M059J (cell line): ENCODE results near the gene SRP54. TPM values are rescaled to one million over a fixed set of nuclear protein-coding genes. Genes with fewer than 3 reads are reported as not detected.
"Not testable (repeated sequence)": the region's sequence is repeated elsewhere in the genome, so short reads cannot be mapped to it uniquely, and the experiment has no call there.

ENCODE experiments used
- DNase-seq: peaks from one replicate; pipeline ENCODE4 v3.0.0-alpha.2; 2012; ENCODE audit warnings: low read depth
- total RNA-seq: library from RNA; depleted of rRNA; stranded (reverse); fragments of >200 nt; shearing (Covaris generic); gene quantifications from 2 replicates; pipeline ENCODE4 v1.2.3, GENCODE V29; 2014; rRNA removed

Gene SRP54
- total RNA-seq = 96.2 and 110 TPM in 2 replicates

DNA sequence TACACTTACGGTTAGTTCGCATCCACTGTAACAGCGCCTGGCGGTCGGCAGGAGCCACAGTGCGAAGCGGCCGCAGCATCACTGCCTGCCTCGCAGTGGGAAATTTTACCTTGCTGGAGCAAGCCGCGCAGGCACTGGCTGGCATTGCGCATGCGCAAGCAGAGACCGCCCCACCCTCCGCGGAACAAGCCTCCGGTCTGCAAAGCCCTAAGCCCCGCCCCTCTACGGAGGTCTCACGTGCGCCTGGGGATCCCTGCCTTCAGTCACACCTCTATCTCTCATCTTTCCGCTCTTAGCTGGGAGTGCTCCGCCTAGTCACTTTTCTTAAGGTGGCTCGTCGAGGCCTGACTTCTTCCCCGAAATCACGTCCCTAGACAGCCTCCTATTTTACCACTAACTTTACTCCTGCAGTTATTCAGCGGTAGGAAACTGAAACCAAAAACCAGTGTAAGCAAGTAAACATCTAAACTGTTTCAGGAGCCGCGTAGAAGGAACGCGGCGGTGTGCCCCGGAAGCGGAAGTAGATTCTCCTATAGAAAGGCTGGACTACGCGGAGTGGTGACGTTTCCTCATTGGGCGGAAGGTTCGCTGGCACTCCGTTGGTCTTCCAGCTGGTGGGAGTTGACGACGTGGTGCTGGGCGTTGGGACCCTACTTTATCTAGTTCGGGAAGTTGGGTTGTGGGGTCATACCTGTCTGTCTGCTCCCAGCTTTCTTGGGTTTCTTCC, at the start of gene SRP54:
SRP54 (plus strand) TSS at position 572 of the 727 bp plus-strand sequence. CDS start 13,718 bp downstream, outside the sequence.
- DNase-seq = peak; percentile 97

GRCh38 chr14:34933301-34933700, 49.5 kb upstream of the SRP54 start:
- no peak for DNase-seq

DNA sequence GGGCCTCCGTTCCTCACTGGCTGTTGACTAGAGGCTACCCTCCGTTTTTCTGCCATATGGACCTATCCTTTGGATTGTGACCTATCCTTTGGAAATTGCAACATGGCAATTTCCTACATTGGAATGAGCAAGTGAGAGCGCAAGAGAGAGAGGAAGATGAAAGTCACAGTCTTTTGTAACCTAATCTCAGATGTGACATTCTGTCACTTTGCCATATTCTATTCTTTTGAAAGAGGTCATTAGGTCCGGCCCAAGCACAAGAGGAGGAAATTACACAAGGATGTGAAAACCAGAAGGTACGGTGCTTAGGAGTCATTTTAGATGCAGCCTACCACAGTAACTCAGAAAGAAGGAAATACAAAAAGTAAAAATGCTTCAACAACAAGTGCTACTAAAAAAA, 47.3 kb upstream of the SRP54 start:
- no peak for DNase-seq

DNA sequence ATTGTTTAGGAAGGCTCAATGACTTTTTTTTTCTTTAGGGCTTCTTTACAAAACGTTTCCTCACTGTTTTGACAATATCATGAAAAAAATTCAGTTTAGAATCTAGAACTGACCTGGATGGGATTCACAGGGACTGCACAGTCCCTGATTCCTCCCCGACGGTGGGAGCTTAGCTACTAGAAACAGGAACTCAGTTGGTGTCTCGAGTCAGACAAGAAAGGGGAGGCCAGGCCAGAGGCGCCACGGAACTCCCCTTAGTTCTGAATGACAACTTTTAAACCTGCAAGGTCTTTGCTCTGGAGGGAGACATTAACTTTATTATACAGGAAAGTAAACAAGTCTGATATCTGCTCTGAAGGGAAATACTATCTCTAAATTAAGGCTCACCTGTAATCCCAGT, 45.4 kb upstream of the SRP54 start:
- DNase-seq = no peak

DNA sequence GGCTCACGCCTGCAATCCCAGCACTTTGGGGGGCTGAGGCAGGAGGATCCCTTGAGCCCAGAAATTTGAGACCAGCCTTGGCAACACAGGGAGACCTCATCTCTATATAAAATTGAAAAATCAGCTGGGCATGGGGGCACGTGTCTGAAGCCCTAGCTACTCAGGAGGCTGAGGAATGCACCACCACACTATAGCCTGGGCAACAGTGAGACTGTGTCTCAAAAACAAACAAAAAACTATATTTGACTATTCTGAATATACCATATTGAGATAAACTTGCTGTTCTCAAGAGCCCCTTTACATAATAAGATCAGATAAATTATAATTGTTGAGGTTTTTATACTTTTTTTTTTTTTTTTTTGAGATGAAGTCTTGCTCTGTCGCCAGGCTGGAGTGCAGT, 44.9 kb upstream of the SRP54 start:
- DNase-seq = no peak

GRCh38 chr14:34943506-34943905, 39.3 kb upstream of the SRP54 start:
- DNase-seq = no peak

- no peak for DNase-seq
Measured at GRCh38 chr14:34944744-34945143, 38.0 kb upstream of the SRP54 start.

DNA sequence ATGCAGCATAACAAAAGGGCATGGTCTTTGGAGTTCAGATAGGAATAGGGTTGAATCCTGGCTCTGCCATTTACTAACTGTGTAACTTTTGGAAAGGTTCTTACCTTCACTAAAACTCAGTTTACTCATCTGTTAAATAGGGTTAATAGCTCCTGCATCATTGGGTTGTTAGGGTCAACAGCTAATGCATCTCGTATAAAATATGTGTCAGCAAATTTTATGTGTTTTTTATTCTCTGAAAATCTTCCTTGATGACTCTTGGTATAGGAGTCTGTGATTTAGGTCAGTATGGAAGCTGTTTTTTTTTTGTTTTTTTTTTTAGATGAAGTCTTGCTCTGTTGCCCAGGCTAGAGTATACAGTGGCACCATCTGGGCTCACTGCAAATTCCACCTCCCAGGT, 36.1 kb upstream of the SRP54 start:
- DNase-seq = no peak

DNA sequence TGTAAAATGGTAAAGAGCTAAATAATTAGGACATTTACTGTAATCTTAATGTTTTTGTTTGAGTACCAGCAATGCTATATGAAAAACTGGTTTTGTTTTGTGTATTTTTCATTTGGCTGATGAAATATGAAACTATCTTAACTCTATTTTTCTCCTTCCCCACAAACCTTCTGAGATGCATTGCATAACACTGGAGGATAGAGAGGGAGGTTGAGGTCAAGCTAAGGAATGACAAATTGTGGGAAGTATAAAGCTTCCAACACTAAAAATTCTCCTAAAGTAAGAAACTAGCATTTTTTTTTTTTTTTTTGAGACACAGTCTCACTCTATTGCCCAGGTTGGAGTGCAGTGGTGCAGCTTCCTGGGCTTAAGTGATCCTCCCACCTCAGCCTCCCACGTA, 31.5 kb upstream of the SRP54 start:
- no peak for DNase-seq

- no peak for DNase-seq
Measured at GRCh38 chr14:34956931-34957330, 25.9 kb upstream of the SRP54 start.

DNA sequence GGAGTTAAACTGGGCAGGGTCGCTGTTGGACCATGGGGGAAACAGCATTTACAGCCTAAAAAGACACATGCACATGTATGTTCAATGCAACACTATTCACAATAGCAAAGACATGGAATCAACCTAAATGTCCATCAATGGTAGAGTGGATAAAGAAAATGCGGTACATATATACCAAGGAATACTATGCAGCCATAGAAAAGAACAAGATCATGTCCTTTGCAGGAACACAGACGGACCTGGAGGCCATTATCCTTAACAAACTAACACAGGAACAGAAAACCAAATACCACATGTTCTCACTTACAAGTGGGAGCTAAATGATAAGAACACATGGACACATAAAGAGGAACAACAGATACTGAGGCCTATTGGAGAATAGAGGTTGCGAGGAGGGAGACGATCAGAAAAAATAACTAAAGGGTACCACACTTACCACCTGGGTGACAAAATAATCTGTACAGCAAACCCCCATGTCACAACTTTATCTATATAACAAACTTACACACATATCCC, 25.0 kb upstream of the SRP54 start:
- no peak for DNase-seq

- DNase-seq = not testable (repeated sequence)
Measured at GRCh38 chr14:34962106-34962505, 20.7 kb upstream of the SRP54 start.

DNA sequence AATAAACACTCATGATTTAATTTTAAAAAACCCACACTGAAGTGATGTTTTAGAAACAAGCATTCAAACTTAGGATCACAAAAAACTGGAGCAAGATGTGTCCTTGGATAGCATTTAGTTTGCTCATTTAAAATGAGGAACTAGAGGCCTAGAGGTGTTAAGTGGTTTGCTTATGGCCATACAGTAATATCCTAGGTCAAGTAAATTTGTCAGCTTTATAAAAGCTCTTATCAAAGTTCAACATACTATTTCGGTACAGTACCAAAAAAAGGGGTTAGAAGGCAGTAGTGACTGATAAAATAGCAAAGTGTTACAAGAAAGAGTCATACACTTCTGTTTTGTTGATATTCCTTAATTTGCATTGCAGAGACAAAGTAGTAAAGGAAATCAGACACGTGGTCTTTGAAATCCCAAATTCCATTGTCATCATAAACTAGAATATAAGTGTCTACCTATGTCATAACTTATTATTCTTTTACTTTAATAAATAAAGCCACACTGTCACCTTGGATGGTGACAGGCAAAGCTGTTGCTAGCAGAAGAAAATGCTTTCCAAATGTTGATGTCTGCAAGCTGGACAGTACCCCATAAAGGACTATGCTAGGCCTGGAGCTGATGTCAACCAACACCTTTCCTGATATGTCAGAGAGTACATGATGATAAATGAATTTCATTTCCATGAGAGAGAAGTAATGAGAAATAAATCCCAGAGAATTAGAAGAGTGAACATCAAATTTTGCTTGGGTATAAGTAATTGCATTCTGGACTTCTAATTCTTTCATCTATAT, 17.6 kb upstream of the SRP54 start:
- no peak for DNase-seq

- no peak for DNase-seq
Measured at GRCh38 chr14:34965912-34966311, 16.9 kb upstream of the SRP54 start.

GRCh38 chr14:34966413-34966812, 16.4 kb upstream of the SRP54 start:
- no peak for DNase-seq

GRCh38 chr14:34970665-34971064, 12.1 kb upstream of the SRP54 start:
- DNase-seq = no peak

DNA sequence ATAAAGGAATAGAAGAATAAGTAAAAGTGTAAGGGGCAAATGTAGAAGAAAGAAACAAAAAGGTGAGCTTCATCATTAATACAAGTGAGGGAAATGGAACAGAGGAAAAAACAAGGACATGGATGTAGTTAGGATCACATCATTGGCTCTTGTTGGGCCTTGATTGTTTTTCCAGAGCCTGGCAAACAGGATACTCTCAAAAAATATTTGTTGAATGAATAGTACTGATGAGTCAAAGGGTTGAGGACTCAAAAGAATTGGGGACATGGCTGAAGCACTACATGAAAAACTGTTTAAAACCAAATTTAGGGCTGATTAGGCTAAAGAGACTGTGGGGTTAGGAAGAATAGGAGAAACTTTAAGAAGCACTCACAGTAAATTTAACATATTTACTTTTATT, 11.4 kb upstream of the SRP54 start:
- peak; percentile 65 for DNase-seq

GRCh38 chr14:34971801-34972200, 11.0 kb upstream of the SRP54 start:
- no peak for DNase-seq

DNA sequence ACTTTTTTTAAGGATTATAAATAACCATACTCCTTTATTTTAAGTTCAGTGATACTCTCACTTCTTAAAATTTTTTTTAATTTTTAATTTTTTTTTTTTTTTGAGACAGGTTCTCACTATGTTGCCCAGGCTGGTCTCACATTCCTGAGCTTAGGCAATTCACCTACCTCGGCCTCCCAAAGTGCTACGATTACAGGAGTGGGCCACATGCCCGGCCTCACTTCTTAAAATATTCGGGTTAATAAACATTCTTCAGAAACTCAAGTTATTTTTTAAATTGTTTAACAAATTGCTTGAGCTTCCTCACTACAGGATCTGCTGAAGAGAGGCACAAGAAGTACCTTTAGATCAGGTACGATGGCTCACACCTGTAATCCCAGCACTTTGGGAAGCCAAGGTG, 4.3 kb upstream of the SRP54 start:
- DNase-seq = no peak

DNA sequence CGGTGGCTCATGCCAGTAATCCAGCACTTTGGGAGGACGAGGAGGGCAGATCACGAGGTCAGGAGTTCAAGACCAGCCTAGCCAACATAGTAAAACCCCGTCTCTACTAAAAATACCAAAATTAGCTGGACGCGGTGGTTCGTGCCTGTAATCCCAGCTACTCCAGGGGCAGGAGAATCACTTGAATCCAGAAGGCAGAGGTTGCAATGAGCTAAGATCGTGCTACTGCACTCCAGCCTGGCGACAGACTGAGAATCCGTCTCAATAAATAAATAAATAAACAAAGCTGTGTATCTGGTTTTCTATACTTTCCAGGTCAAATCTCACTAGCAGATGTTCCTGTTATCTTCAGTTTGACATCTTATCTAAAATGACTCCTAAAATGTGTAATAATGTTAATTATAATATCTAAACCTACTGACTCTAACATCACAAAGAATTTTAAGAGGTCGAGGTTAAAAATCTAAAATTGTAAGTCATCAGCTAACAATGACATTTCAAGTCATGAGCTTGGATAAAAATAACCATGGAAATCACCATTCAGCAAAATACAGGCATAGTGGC, 2.4 kb upstream of the SRP54 start:
- DNase-seq = no peak

GRCh38 chr14:34981743-34982420, 910 bp upstream of the SRP54 start:
- DNase-seq = no peak

DNA sequence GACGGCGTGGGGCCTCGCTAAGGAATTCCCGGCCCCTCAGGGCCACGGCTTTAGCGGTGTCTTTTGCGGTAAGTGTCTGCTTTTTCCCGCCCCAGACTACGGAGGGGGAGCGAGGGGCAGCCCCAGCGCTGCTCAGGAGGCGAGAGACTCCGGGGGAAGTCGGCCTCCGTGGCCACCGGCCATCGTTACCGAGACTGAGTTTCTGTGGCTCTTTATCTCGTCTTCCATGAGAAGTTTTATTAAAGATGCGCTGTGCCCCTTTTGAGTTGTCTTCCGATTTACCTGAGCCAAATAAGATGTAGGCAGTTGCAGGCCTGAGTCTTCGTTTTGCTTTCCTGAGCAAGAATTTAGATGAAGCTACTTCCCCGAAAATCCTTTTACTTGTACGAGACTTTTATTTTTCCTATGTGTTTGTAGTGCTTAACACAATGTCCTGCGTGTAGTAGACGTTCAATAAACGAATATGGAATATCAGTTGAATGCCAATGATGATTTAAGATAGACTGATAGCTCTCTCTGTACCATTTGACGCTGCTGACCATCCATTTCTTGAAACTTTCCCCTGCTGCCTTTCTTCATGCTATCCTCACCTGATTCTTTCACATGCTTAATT, 462 bp downstream of the SRP54 start:
- DNase-seq = no peak
